GM18517 (cell line): ENCODE data around the gene CCRL2.
A peak's percentile ranks its signal among the peaks of the same experiment; 100 is the strongest.

Experiments used
- ATAC-seq: cut with Tn5 transposase; IDR thresholded peaks from one replicate; pipeline ENCODE4 v1.9.1; 2021; ENCODE audit warnings: mild to moderate bottlenecking, moderate library complexity; ENCODE audit not compliant: unreplicated experiment

The CCRL2 gene

GRCh38 chr3:46406788-46407611 is at the start of gene CCRL2, which contains the start of gene CCR5AS:
TSS of gene CCRL2 (plus strand) at chr3:46407259. CDS start at chr3:46408080, 821 bp downstream.
TSS of gene CCR5AS (minus strand) at chr3:46407066.
- ATAC-seq: no peak

- ATAC-seq: no peak
These were observed 48.6 kb upstream of the CCRL2 start for GRCh38 chr3:46358466-46358865.

GRCh38 chr3:46359733-46360493 is 47.1 kb upstream of the CCRL2 start:
- peak; percentile 60 for ATAC-seq

- no peak for ATAC-seq
These were observed 46.2 kb upstream of the CCRL2 start for GRCh38 chr3:46360907-46361306.

- ATAC-seq: no peak
These were observed 45.4 kb upstream of the CCRL2 start for GRCh38 chr3:46361408-46362283.

GRCh38 chr3:46365041-46365440 is 42.0 kb upstream of the CCRL2 start:
- ATAC-seq: no peak

- ATAC-seq: no peak
These were observed 41.1 kb upstream of the CCRL2 start for GRCh38 chr3:46365737-46366524.

- ATAC-seq: no peak
These were observed 39.2 kb upstream of the CCRL2 start for GRCh38 chr3:46367811-46368210.

GRCh38 chr3:46368569-46368968 is 38.5 kb upstream of the CCRL2 start:
- ATAC-seq: no peak

- no peak for ATAC-seq
These were observed 37.9 kb upstream of the CCRL2 start for GRCh38 chr3:46369151-46369550.

- peak; percentile 70 for ATAC-seq
These were observed 37.4 kb upstream of the CCRL2 start for GRCh38 chr3:46369675-46370132.

- ATAC-seq: no peak
These were observed 36.1 kb upstream of the CCRL2 start, which contains the start of gene CCR5 for GRCh38 chr3:46370839-46371518. TSS of gene CCR5 (plus strand) at chr3:46370946. CDS start at chr3:46372903, 1,957 bp downstream.

- no peak for ATAC-seq
These were observed 35.3 kb upstream of the CCRL2 start for GRCh38 chr3:46371519-46372340.

- no peak for ATAC-seq
These were observed 34.3 kb upstream of the CCRL2 start for GRCh38 chr3:46372492-46373359.

- ATAC-seq: no peak
These were observed 32.3 kb upstream of the CCRL2 start for GRCh38 chr3:46374755-46375154.

GRCh38 chr3:46375218-46375617 is 31.8 kb upstream of the CCRL2 start:
- no peak for ATAC-seq

- no peak for ATAC-seq
These were observed 31.2 kb upstream of the CCRL2 start for GRCh38 chr3:46375814-46376213.
